SK-N-SH treated with all-trans-retinoic acid at 6 μM for 48 hours (cell line): Measurements from ENCODE around the gene RAB11FIP3.

Source experiments
- BACH2 ChIP-seq: fragments of 250-450 bp; sonication (Bioruptor Pico); IDR thresholded peaks from 2 replicates; pipeline ENCODE4 v1.9.0; 2021; ENCODE audit warnings: mild to moderate bottlenecking, borderline replicate concordance
- PATZ1 ChIP-seq: fragments of 250-450 bp; sonication (Bioruptor Pico); IDR thresholded peaks from 2 replicates; pipeline ENCODE4 v1.8.0; 2020; ENCODE audit warnings: mild to moderate bottlenecking, moderate library complexity, borderline replicate concordance
- POU6F1 ChIP-seq: fragments of 250-450 bp; sonication (Bioruptor Pico); IDR thresholded peaks from 2 replicates; pipeline ENCODE4 v1.8.0; 2021; ENCODE audit warnings: low read depth, mild to moderate bottlenecking, moderate library complexity, borderline replicate concordance
- RARB ChIP-seq: fragments of 250-450 bp; sonication (Bioruptor Pico); IDR thresholded peaks from 2 replicates; pipeline ENCODE4 v1.8.0; 2021; ENCODE audit warnings: mild to moderate bottlenecking, moderate library complexity
- SNAI2 ChIP-seq: fragments of 250-450 bp; sonication (Bioruptor Pico); IDR thresholded peaks from 2 replicates; pipeline ENCODE4 v1.5.0; 2020; ENCODE audit warnings: mild to moderate bottlenecking, moderate library complexity
- TOX ChIP-seq: fragments of 250-450 bp; sonication (Bioruptor Pico); IDR thresholded peaks from 2 replicates; pipeline ENCODE4 v1.8.0; 2021; ENCODE audit warnings: mild to moderate bottlenecking, moderate library complexity, borderline replicate concordance
- ZC3H10 ChIP-seq: fragments of 250-450 bp; sonication (Bioruptor Pico); IDR thresholded peaks from 2 replicates; pipeline ENCODE4 v1.5.1; 2021; ENCODE audit warnings: mild to moderate bottlenecking, moderate library complexity
- ZFP3 ChIP-seq: fragments of 250-450 bp; sonication (Bioruptor Pico); IDR thresholded peaks from 2 replicates; pipeline ENCODE4 v1.5.0; 2020; ENCODE audit warnings: mild to moderate bottlenecking, moderate library complexity
- ZFP30 ChIP-seq: fragments of 450-650 bp; formaldehyde crosslinking; IDR thresholded peaks from 2 replicates; pipeline ENCODE4 v1.5.0; 2022; ENCODE audit warnings: mild to moderate bottlenecking, moderate library complexity
- ZNF565 ChIP-seq: fragments of 450-650 bp; formaldehyde crosslinking; conservative IDR thresholded peaks from 2 replicates; pipeline ENCODE4 v1.5.0; 2020; ENCODE audit warnings: low read depth, mild to moderate bottlenecking, moderate library complexity
- ZNF8 ChIP-seq: fragments of 450-650 bp; formaldehyde crosslinking; IDR thresholded peaks from 2 replicates; pipeline ENCODE4 v1.5.0; 2020; ENCODE audit warnings: mild to moderate bottlenecking, moderate library complexity
- TF ChIP-seq, protein P1 (sequence below): fragments of 250-450 bp; sonication (Bioruptor Pico); IDR thresholded peaks from 2 replicates; pipeline ENCODE4 v1.5.0; 2020; ENCODE audit warnings: mild to moderate bottlenecking, moderate library complexity
- TF ChIP-seq, protein P2 (sequence below): fragments of 250-450 bp; sonication (Bioruptor Pico); IDR thresholded peaks from 2 replicates; pipeline ENCODE4 v1.5.1; 2020; ENCODE audit warnings: low read depth, mild to moderate bottlenecking, moderate library complexity

- TF ChIP-seq, protein P1, sequence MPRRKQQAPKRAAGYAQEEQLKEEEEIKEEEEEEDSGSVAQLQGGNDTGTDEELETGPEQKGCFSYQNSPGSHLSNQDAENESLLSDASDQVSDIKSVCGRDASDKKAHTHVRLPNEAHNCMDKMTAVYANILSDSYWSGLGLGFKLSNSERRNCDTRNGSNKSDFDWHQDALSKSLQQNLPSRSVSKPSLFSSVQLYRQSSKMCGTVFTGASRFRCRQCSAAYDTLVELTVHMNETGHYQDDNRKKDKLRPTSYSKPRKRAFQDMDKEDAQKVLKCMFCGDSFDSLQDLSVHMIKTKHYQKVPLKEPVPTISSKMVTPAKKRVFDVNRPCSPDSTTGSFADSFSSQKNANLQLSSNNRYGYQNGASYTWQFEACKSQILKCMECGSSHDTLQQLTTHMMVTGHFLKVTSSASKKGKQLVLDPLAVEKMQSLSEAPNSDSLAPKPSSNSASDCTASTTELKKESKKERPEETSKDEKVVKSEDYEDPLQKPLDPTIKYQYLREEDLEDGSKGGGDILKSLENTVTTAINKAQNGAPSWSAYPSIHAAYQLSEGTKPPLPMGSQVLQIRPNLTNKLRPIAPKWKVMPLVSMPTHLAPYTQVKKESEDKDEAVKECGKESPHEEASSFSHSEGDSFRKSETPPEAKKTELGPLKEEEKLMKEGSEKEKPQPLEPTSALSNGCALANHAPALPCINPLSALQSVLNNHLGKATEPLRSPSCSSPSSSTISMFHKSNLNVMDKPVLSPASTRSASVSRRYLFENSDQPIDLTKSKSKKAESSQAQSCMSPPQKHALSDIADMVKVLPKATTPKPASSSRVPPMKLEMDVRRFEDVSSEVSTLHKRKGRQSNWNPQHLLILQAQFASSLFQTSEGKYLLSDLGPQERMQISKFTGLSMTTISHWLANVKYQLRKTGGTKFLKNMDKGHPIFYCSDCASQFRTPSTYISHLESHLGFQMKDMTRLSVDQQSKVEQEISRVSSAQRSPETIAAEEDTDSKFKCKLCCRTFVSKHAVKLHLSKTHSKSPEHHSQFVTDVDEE: no peak
- TF ChIP-seq SNAI2 (CRISPR knock-in tag) (no peak), ZNF565 (CRISPR knock-in tag) (no peak), ZC3H10 (CRISPR knock-in tag) (no peak), TOX (CRISPR knock-in tag) (no peak), RARB (CRISPR knock-in tag) (no peak), PATZ1 (CRISPR knock-in tag) (no peak), BACH2 (CRISPR knock-in tag) (no peak), ZFP3 (no peak), ZNF8 (CRISPR knock-in tag) (no peak), POU6F1 (CRISPR knock-in tag) (no peak), ZFP30 (CRISPR knock-in tag) (no peak)
- TF ChIP-seq, protein P2, sequence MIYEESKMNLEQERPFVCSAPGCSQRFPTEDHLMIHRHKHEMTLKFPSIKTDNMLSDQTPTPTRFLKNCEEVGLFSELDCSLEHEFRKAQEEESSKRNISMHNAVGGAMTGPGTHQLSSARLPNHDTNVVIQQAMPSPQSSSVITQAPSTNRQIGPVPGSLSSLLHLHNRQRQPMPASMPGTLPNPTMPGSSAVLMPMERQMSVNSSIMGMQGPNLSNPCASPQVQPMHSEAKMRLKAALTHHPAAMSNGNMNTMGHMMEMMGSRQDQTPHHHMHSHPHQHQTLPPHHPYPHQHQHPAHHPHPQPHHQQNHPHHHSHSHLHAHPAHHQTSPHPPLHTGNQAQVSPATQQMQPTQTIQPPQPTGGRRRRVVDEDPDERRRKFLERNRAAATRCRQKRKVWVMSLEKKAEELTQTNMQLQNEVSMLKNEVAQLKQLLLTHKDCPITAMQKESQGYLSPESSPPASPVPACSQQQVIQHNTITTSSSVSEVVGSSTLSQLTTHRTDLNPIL (CRISPR knock-in tag): no peak
Measured at GRCh38 chr16:468068-468821, 42.8 kb downstream of the RAB11FIP3 start.
